Measurements from ENCODE around the gene MAMLD1.

GRCh38 chrX:150414228-150414627 lies 51.1 kb downstream of the MAMLD1 start:
- TF ChIP-seq CTCF (IDR thresholded peaks at IDR 0.05) (no peak), POLR2AphosphoS5 (IDR thresholded peaks at IDR 0.05) (no peak), POLR2A (IDR thresholded peaks at IDR 0.05) (no peak)
